ENCODE results near the gene PHACTR3.

The PHACTR3 gene

DNA sequence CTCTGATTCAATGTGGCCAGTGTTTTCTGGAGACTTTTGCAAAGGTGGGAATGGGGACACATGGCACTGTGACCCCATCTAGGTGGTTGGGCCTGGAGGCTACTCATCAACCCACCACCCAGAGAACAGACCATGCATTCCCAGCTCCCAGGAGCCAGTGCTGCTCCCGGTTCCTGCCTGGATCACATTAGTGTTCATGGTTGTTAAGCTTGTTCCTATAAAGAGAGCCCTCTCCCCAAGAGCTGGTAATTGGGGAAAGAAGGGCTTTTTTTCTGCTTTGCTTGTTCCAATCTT is 102.0 kb downstream of the PHACTR3 start:
- H4K20me1 ChIP-seq (ENCODE audit: insufficient read depth, low read length): no peaks in the 10 kb centered on the region
- TF ChIP-seq EZH2phosphoT487 (IDR thresholded peaks at IDR 0.05; ENCODE audit: low read length): no peak
- no peak for TF ChIP-seq EZH2 (optimal IDR thresholded peaks at IDR 0.05; ENCODE audit: low read depth, low read length)
- TF ChIP-seq, protein P1, sequence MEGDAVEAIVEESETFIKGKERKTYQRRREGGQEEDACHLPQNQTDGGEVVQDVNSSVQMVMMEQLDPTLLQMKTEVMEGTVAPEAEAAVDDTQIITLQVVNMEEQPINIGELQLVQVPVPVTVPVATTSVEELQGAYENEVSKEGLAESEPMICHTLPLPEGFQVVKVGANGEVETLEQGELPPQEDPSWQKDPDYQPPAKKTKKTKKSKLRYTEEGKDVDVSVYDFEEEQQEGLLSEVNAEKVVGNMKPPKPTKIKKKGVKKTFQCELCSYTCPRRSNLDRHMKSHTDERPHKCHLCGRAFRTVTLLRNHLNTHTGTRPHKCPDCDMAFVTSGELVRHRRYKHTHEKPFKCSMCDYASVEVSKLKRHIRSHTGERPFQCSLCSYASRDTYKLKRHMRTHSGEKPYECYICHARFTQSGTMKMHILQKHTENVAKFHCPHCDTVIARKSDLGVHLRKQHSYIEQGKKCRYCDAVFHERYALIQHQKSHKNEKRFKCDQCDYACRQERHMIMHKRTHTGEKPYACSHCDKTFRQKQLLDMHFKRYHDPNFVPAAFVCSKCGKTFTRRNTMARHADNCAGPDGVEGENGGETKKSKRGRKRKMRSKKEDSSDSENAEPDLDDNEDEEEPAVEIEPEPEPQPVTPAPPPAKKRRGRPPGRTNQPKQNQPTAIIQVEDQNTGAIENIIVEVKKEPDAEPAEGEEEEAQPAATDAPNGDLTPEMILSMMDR (IDR thresholded peaks at IDR 0.05; ENCODE audit: low read length): no peak
- no peaks in the 10 kb centered on the region for H3F3A ChIP-seq (ENCODE audit: insufficient read depth, low read length)
- DNase-seq: no peak
- H3K36me3 ChIP-seq (replicated peaks; ENCODE audit: insufficient read depth, low read length): no peaks in the 10 kb centered on the region
- H3K4me1 ChIP-seq (ENCODE audit: low read length): no peaks in the 10 kb centered on the region
- H3K9ac ChIP-seq (ENCODE audit: low read length): no peak overlapping the region
- no peak overlapping the region for H3K4me2 ChIP-seq (ENCODE audit: low read depth, low read length)
- no peak overlapping the region for H2AFZ ChIP-seq (ENCODE audit: low read length)
- H3K27ac ChIP-seq (ENCODE audit: low read length): no peak overlapping the region
- H3K9me2 ChIP-seq (replicated peaks; ENCODE audit: insufficient read depth, low read length): no peaks in the 10 kb centered on the region
- H3K79me2 ChIP-seq (ENCODE audit: low read length): no peaks in the 10 kb centered on the region
- H3K9me3 ChIP-seq (replicated peaks; ENCODE audit: insufficient read depth, low read length): no peaks in the 10 kb centered on the region
- H3K4me3 ChIP-seq (ENCODE audit: low read length): no peak overlapping the region
- peaks cover 29% of the 10 kb centered on the region for H3K27me3 ChIP-seq (replicated peaks; ENCODE audit: insufficient read depth, low read length)

DNA sequence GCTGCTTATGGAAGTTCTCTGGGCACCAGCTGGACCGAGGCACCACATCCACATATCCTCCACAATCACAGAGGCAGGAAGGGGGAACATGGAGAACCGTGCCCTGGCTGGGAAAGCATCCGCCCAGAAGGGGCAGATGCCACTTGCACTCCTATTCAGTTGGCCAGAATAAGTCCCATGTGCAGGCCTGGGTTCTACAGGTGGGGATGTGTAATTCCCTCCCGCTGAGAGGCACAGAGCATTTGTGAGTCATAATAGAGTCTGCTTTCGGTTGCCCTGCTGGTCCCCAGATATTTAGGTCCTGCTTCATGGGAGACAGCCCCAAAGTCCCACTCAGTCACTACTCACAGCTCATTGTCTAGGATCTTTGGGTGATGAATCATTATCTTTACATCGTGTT is 104.0 kb downstream of the PHACTR3 start:
- no peaks in the 10 kb centered on the region for H3K36me3 ChIP-seq (replicated peaks; ENCODE audit: insufficient read depth, low read length)
- no peaks in the 10 kb centered on the region for H3K4me1 ChIP-seq (ENCODE audit: low read length)
- H3K4me2 ChIP-seq (ENCODE audit: low read depth, low read length): no peak overlapping the region
- no peaks in the 10 kb centered on the region for H3K9me3 ChIP-seq (replicated peaks; ENCODE audit: insufficient read depth, low read length)
- H3K4me3 ChIP-seq (ENCODE audit: low read length): no peak overlapping the region
- no peak overlapping the region for H3K9ac ChIP-seq (ENCODE audit: low read length)
- H3K79me2 ChIP-seq (ENCODE audit: low read length): no peaks in the 10 kb centered on the region
- no peaks in the 10 kb centered on the region for H3K9me2 ChIP-seq (replicated peaks; ENCODE audit: insufficient read depth, low read length)
- H4K20me1 ChIP-seq (ENCODE audit: insufficient read depth, low read length): no peaks in the 10 kb centered on the region
- H3K27ac ChIP-seq (ENCODE audit: low read length): no peak overlapping the region
- H2AFZ ChIP-seq (ENCODE audit: low read length): no peak overlapping the region
- H3K27me3 ChIP-seq (replicated peaks; ENCODE audit: insufficient read depth, low read length): peaks cover 14% of the 10 kb centered on the region
- no peak for DNase-seq
- TF ChIP-seq EZH2phosphoT487 (IDR thresholded peaks at IDR 0.05; ENCODE audit: low read length) (no peak), EZH2 (optimal IDR thresholded peaks at IDR 0.05; ENCODE audit: low read depth, low read length) (no peak)
- TF ChIP-seq, protein P1 (IDR thresholded peaks at IDR 0.05; ENCODE audit: low read length): no peak
- H3F3A ChIP-seq (ENCODE audit: insufficient read depth, low read length): no peaks in the 10 kb centered on the region

DNA sequence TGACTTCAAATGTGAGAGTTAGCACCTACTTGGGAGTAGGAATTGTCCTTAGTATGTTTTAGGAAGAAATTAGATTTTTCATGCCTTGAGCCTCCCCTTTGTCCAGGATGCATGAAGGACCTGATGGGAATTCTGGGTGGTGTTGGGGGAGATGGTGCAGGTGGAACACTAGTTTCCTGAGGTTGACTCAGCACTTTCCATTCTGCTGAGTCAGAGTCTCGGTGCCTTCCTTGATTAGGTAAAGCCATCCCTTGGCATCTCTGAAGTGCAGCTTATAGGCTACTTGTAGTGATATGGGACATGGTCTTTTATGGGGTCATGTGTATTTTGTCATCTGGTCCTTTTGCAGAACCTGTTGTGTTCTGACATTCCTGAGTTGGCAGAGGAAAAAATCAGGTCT is 105.3 kb downstream of the PHACTR3 start:
- H3K36me3 ChIP-seq (replicated peaks; ENCODE audit: insufficient read depth, low read length): no peaks in the 10 kb centered on the region
- no peak for DNase-seq
- TF ChIP-seq EZH2 (optimal IDR thresholded peaks at IDR 0.05; ENCODE audit: low read depth, low read length) (no peak), EZH2phosphoT487 (IDR thresholded peaks at IDR 0.05; ENCODE audit: low read length) (no peak)
- TF ChIP-seq, protein P1 (IDR thresholded peaks at IDR 0.05; ENCODE audit: low read length): no peak

More for the DNA sequence above, 105.3 kb downstream of the PHACTR3 start:
- Histone ChIP-seq H2AFZ (ENCODE audit: low read length) (no peak overlapping the region), H4K20me1 (ENCODE audit: insufficient read depth, low read length) (no peaks in the 10 kb centered on the region), H3K79me2 (ENCODE audit: low read length) (no peaks in the 10 kb centered on the region), H3K9ac (ENCODE audit: low read length) (no peak overlapping the region), H3K4me2 (ENCODE audit: low read depth, low read length) (no peak overlapping the region), H3F3A (ENCODE audit: insufficient read depth, low read length) (no peaks in the 10 kb centered on the region), H3K4me3 (ENCODE audit: low read length) (no peak overlapping the region), H3K27ac (ENCODE audit: low read length) (no peak overlapping the region), H3K9me3 (replicated peaks; ENCODE audit: insufficient read depth, low read length) (no peaks in the 10 kb centered on the region), H3K4me1 (ENCODE audit: low read length) (no peaks in the 10 kb centered on the region), H3K9me2 (replicated peaks; ENCODE audit: insufficient read depth, low read length) (no peaks in the 10 kb centered on the region), H3K27me3 (replicated peaks; ENCODE audit: insufficient read depth, low read length) (peaks cover 5% of the 10 kb centered on the region; the same call in 1 of the 2 replicates)

All from MM.1S (cell line).